ACHN (cell line): ENCODE data around the gene S100A12.

Experiments
- DNase-seq: peaks from one replicate; pipeline ENCODE4 v3.0.0-alpha.2; 2015
- in situ Hi-C: cut with HindIII; loops from 2 replicates; pipeline ENCODE4 v1.10.0; 2017; ENCODE audit warnings: low sequenced_read_pairs, low pct_ligation_motif_present, low pct_unique_long_range_greater_than_20kb

Gene S100A12

DNA sequence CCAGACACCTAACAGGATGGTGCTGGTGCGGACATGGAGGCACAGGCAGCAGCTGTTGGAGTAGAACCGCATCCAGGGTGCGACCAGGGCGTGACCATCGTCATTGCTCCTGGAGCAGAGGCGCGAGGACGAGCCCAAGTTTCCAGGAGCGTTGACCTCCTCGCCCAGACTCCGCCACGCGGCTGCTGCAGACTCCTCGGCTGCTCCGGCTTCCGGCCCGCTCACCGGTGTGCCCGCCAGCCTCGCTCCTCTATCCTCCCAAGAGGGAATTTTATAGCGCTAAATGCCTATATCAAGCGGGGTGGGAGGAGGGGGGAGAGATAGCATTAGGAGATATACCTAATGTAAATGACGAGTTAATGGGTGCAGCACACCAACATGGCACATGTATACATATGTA lies 5.3 kb upstream of the S100A12 start:
- DNase-seq, result no peak
- in situ Hi-C loops, result no loop called here

DNA sequence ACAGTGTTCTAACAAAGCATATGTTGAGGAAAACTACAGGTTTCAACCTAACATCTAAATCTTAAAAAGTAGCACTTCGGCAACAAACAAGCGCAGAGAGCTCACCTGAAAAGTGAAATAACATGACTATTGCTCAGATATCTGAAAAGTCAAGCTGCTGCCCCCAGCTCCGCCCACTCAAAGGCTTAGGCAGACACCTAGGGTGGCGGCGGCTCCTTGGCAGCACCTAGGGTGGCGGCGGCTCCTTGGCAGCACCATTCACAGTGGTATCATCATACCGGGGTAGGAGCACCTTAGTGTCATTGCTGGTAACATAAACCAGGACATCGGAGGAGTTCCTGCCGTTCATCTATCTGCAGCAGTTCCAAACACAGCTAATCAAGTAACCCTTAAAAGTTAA lies 4.2 kb upstream of the S100A12 start:
- in situ Hi-C loops, result no loop called here

DNA sequence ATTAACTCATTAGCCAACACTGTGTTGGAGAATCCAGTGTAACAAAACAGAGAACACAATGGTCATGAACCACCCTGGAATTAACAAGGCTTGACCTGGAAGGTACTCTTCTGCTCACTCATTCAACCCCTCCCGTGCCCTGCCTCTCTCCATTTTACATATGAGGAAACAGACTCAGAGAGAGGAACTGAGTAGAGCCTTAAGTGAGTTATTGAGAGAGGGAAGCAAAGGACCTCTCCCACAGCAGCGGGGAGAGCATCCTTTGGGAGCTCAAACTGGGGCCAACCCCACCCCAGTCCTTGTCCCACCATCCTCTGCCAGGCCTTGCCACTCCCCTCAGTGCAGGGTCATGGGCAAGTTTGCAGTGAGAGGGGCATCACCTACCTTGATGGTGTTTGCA lies 1.4 kb downstream of the S100A12 start:
- in situ Hi-C loops, result no loop called here
- no peak for DNase-seq

More for the DNA sequence above, 4.2 kb upstream of the S100A12 start:
- no peak for DNase-seq

DNA sequence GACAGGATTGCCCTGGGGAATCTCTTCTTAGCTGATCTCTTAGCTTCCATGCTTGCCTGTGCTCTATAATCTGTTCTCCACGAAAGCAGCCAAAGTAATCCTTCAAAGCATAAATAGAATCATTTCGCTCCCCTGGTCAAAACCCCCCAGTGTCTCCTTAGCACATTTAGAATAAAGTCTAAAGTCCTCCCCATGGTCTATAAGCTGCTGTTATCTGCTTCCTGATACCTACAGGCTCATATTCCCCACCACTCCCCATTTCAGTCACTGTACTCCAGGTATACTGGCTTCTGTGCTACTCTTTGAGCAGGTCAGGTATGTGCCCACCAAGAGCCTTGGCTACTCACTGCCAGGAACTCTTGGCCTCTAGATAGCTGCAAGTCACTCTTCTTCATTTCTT lies 2.9 kb downstream of the S100A12 start:
- DNase-seq, result no peak
- in situ Hi-C loops, result no loop called here

DNA sequence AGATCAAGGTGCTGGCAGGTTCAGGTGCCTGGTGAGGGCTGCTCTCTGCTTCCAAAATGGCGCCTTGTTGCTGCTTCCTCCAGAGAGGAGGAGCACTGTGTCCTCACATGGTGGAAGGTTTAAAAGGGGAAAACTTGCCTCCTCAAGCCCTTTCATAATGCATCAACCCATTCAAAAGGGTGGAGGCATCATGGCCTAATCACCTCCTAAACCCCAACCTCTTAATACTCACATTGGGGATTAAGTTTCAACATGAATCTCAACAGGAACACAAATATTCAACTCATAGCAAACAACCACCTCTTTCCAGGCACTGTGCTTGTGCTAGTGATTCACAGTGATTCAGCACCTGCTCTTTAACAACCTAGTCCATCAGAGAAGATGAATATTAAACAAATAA lies 4.2 kb downstream of the S100A12 start:
- no peak for DNase-seq
- in situ Hi-C loops, result no loop called here

DNA sequence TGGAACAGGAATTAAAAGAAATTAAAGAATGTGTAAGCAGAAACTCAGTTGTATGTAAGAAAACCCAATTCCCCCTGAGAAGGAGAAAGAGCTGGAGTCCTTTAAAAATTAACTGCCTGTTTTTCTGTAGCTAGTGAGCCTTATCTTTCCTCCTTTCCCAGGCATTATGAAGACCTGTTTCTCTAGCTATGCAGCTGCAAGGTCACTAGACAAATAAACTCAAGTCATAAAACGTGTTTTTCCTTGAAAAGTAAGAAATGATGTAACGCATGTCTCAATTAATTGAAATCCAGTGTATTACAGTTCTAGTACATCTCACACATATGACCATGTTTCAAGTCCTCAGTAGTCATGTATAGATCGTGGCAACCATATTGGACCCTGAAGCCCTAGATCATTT lies 5.3 kb downstream of the S100A12 start:
- in situ Hi-C loops, result no loop called here
- DNase-seq, result no peak

DNA sequence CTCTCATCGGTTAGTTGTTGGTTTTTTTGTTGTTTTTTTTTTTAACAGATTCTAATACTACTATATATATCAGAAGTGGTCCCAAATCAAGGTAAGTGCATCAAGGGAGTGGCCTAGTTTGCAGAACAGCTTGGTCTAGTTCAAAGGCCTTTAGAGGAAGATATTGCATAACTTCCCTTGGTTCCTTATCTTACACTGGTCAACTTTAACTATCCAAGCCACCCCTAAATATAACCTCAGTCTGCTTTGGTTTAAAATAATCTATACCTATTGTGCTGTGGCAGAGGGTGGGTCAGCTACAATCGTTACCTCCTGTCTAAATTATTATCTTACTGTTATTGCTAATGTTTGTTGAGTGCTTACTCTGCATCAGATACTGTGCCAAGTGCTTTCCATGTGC lies 6.9 kb downstream of the S100A12 start:
- DNase-seq, result no peak
- in situ Hi-C loops, result no loop called here

DNA sequence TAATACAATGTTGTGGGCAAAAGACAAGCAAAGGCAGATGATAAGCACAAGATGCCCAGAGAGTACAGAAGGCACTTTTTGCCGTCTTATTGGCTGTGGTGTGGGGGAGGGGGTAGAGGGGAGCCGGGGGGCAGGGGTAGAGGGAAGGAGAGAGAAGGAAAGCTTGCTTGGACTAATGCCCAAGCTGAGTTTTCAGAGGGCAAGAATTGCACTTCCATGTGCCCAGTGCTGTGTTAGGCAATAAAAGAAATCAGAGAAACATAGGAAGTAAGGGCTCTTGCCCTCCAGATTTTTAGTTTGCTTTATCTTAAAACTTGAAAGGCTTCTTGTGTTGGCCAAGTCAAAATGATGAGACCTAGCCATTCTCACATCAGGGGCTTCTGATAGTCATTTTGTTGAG lies 8.3 kb downstream of the S100A12 start:
- in situ Hi-C loops, result no loop called here

DNA sequence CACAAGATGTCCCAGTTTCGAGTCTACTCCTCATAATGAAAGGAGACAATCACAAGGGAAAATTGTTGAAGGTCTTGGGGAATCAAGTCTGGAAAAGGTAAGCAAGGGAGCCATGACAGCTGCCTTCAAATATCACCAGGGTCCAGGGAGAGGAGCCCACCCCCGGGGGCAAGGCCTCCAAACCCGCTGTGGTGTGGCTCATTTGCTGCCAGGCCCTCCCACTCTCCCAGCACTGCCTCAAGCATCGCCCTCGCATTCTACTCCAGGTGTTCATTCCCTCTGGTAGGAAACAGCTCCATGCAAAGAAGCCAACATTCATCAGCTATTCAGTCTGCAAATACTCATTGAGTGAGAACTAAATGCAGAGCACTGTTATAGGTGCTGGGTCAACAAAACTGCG lies 9.2 kb downstream of the S100A12 start:
- in situ Hi-C loops, result no loop called here
- no peak for DNase-seq

More for the DNA sequence above, 8.3 kb downstream of the S100A12 start:
- DNase-seq, result no peak

DNA sequence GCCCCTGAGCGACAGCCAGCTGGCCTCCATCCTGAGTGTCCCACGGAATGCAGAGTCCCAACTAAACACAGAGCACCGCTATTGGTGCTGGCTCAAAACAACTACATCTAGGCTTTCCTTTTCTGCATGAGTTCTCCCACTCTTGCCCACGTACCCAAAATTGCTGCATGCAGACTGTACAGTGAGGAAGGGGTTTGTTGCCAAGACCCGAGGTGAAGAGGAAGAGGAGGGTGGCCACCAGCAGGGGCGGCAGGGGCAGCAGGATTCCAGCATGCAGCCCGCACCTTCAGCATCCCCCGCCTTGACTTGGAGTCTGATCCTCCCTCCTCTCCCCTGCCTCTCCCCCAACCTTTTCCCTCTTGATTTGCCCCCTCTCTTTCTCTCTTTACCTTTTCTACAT lies 9.7 kb downstream of the S100A12 start:
- no peak for DNase-seq
- in situ Hi-C loops, result no loop called here

DNA sequence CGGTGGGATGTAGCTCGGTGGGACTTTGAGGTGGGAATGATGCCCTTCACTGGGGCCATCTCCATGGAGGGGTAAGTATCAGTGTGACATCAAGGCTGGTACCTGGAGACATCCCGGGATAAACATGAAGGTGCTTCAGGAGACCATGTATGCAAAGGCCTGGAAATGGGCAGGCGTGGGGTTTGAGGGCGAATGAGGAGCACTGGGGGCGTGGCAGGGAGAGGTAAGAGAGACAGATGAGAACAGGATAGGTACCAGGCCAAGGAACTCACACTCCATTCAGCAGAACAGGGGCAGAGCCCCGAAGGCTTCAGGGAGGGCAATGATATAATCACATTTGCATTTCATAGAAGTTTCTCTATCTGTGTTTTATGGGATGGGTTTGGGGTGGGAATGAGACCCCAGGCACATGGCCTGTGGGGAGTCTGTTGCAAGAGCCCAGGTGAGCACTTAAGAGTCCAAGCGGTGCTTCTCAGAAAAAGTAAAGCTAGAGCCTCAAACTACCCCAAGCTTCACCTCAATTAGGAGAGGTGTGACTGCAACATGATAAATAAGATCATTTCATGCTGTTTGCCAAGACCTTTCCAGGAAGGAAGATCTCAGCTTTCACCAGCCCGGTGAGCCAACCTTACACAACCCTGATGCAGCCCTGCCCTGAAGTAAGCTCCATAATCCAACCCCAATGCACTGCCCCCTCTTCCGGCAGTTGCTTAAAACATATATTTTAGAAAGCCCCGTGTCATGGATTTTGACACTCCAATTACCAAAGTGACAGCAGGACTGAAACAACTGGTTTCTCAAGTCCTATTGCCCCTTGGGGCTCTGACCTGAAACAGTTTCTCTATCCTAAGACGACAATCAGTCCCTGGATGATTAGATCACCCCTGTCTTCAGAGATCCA lies 10.4 kb downstream of the S100A12 start:
- in situ Hi-C loops, result no loop called here
- no peak for DNase-seq

DNA sequence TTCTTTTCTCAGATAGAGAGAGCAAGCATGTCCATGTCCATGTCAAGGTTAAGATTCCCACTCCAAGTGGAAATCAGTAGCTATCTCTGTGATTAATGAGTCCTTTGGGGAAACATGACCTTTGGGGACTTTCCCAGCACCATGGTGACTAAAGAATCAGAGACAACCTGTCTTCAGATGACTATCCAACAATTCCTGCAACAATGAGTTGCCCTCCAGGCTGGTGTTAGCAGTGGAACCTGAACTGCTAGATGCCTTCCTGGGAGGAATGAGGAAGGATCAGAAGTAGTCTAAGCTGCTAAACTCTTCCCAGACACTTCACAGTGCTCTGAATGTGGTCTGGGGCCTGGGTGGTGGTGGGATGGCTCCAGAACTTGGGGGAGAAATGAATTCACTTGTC lies 11.3 kb downstream of the S100A12 start:
- in situ Hi-C loops, result no loop called here
- DNase-seq, result no peak

DNA sequence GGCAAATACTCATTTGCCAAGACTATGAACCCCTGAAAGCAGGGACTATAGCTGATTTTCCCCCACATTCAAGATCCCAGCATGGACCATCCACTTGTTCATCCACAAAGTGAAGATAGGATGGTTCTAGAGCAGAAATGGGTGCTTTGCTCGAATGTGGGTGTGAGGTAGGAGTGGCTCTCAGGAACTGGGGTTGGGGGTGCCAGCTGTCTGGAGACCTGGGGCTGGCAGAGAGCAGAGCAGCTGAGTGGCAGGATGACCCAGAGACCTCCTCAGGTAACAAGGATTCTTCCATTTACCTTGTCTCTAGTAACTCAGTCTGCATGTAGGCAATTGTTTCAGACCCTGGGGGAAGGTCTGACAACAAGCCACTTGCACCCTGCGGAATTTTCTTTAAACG lies 11.8 kb downstream of the S100A12 start:
- no peak for DNase-seq
- in situ Hi-C loops, result no loop called here

DNA sequence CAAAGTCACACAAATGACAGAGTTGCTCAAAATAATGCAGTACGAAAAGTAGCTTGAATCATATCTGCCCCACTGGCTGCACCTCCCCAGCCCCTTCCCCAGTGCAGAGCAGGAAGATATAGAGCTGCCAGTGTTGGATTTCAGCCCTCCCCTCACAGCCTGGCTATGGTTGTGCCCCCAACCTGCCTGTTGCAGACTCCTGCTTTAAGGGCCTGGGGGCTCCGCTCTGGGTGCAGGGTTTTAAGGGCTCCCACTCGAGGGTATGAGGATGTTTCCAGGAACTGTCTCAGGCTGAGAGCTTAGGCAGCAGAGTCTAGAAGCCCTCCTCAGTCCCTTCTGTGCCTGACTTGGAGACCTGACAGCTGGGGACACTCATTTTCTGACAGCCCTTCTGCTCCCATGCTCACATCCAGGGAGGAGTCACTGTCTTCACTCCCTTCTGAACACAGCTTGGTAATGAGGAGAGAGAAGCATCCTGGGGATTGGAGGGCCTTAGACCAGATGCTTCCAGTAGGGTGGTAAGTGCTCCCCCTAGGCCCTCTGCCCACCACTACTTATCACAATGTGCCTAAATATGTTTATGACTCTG lies 13.1 kb downstream of the S100A12 start:
- no peak for DNase-seq

DNA sequence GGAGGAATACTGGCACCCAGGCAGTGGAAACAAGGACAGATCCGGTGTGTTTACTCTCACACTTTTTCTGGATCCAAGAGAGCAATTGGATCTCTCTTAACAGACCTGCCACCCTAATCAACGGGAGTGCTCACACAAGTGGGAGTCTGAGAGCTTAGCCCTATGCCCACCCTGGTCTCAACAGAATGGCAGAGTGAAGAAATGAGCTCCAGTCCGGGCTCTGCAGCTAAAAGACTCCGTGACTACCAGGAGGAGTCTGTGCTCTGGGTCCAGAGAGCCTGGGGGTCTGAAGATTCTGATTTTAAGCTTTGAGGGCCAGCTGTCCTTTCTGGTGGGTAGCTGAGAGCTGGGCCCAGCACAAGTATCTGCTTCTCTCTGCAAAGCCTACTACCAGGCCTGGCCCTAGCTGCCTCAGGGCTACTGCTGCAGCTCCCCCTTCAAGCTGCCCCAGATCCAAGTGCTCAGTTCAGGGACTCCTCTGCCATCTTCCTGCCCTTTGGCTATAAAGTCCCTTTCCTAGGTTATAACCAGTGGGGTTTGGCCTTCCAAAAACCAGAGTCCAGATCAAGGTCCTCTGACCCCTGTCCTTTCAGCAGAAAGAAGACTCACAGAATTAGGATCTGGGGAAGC lies 13.8 kb downstream of the S100A12 start:
- in situ Hi-C loops, result no loop called here
- DNase-seq, result no peak

More for the DNA sequence above, 13.1 kb downstream of the S100A12 start:
- in situ Hi-C loops, result no loop called here

DNA sequence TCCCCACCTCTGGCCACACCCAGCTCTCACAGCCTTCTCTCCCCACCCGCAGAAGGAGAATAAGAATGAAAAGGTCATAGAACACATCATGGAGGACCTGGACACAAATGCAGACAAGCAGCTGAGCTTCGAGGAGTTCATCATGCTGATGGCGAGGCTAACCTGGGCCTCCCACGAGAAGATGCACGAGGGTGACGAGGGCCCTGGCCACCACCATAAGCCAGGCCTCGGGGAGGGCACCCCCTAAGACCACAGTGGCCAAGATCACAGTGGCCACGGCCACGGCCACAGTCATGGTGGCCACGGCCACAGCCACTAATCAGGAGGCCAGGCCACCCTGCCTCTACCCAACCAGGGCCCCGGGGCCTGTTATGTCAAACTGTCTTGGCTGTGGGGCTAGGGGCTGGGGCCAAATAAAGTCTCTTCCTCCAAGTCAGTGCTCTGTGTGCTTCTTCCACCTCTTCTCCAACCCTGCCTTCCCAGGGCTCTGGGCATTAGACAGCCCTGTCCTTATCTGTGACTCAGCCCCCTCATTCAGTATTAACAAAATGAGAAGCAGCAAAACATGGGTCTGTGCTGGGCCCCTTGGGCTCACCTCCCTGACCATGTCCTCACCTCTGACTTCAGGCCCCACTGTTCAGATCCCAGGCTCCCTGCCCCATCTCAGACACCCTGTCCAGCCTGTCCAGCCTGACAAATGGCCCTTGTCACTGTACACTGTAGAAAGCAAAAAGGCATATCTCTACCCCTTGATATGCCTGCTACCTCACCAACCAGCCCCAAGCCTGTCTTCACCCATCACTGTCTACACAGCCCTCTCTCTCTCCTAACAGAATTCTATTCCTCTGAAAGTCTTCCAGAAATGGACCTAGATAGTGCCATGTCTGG lies 14.6 kb downstream of the S100A12 start:
- in situ Hi-C loops, result no loop called here
- DNase-seq, result no peak

DNA sequence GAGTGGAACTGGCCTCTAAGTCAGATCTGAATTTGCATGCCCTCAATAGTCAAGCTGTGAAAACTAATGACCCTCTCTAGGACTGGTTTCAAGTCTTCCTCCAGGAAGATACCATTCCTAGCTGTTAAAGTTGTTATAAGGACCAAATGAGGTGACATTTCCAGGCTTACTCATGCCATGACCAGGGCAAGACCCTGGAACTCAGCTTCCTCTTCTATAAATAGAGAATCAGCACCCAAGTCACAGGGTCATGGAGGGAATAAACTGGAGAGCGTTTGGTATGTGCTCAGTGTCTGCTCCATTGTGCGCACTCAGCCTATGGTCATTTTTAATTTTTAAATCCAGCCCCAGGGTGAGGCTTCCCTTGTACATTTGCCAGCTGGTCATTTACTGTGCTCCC lies 15.2 kb downstream of the S100A12 start:
- no peak for DNase-seq
- in situ Hi-C loops, result no loop called here

DNA sequence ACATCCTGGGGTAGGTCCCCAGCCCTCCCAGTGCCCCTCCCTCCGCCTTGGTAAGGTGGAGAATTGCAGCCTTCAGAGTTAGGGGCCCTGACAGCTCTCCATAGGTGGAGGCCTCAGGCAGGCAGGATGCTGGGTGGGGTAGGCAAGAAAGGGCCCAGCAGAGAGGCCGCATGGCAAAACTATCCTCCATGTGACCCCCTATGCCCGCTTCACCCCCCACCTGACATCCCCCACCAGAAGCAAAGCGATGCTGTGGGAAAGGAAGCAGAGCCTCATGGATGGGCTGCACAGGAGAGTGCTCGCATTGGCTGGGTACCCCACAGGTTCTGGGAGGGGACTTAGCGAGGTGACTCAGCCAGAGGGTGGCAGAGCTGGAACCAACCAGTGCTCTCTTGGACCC lies 16.2 kb downstream of the S100A12 start:
- no peak for DNase-seq
- in situ Hi-C loops, result loop anchor here (10.0 kb wide), 2 partner anchors 46 to 136 kb away; no protein-coding TSS in a partner anchor

DNA sequence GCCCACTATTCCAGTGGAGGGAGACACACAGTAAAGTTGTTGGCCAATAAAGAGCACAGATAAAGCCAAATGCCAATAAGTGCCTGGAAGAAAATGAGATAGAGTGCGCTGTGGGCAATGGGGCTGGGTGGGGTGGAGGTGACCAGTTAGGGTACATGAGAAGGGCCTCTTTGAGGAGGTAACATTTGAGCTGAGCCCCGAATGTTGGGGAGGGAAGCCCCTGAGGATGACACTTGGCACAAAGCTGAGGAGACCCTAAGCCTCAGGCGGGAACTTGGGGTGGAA lies 16.8 kb downstream of the S100A12 start:
- no peak for DNase-seq
- in situ Hi-C loops, result loop anchor here (10.0 kb wide), 2 partner anchors 46 to 136 kb away; no protein-coding TSS in a partner anchor
